NCI-H2081 (cell line): ENCODE data around the gene ZNF410.
A peak's percentile ranks its signal among the peaks of the same experiment; 100 is the strongest.

Experiments used
- DNase-seq, 2 experiments: peaks; one replicate each; lab custom pipeline; 2025; lab: John Stamatoyannopoulos, UW

The ZNF410 gene

GRCh38 chr14:73949752-73950734 is 63.4 kb downstream of the ZNF410 start, which contains the start of the genes COQ6 and FAM161B:
COQ6 (plus strand) TSS chr14:73950302; CDS start chr14:73950333, 31 bp downstream.
FAM161B (minus strand) TSS chr14:73950094; CDS start chr14:73950026, 68 bp downstream.
- peak; percentile 95 to 98 for DNase-seq

- DNase-seq, result no peak
Measured at GRCh38 chr14:73953731-73954130, 67.1 kb downstream of the ZNF410 start.

- no peak for DNase-seq
Measured at GRCh38 chr14:73955674-73956073, 69.0 kb downstream of the ZNF410 start.

DNA sequence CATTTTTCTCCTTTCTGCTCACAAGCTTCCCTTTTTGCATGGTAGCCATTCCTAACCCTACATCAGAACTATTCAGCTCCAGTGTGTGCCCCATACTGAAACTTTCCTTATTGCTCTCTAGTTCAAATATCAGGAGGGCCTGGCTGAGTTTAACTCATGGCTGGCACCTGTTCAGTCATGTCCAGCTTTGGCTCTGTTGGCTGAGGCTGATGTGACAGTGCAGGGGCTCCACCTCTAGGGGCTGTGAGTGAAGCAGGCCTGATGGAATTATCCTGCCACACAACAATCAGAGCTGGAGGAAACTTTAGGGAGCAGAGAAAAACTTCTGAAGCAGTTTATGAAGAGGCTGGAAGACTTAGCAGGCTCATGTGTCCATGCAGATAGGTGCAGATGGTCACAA is 71.9 kb downstream of the ZNF410 start:
- no peak for DNase-seq

GRCh38 chr14:73961192-73961591 is 74.5 kb downstream of the ZNF410 start:
- DNase-seq, result no peak

DNA sequence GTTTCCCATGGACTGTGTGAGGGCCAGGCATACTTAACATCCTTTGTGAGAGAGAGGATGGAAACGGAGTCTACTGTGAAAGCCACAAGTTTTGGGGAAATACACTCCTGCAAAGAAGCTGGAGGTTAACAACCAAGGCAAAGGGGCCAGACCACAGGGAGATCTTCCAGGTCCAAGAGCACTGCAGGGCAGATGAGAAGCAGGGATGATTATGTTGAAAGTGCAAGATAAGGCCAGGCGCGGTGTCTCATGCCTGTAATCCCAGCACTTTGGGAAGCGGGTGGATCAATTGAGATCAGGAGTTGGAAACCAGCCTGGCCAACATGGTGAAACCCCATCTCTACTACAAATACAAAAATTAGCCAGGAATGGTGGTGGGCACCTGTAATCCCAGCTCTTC is 78.6 kb downstream of the ZNF410 start:
- no peak for DNase-seq

DNA sequence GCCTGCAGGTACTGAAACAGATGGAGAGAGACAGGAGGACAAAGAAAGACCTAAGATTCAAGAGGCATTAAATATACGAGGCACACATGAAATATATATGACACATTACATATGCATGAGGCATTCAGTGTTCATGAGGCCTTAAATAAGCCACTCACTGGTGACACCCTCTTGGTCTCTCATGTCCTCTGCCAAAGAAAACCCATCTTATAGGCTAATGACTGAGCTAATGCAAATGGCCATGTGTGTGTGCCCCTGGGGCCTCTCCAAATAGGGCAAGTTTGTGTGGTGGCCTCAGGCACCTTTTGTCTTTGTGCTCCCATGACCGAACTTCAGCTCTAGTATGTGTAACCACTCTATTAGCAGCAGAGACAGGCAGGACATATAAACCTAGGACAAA is 82.2 kb downstream of the ZNF410 start:
- DNase-seq, result no peak

DNA sequence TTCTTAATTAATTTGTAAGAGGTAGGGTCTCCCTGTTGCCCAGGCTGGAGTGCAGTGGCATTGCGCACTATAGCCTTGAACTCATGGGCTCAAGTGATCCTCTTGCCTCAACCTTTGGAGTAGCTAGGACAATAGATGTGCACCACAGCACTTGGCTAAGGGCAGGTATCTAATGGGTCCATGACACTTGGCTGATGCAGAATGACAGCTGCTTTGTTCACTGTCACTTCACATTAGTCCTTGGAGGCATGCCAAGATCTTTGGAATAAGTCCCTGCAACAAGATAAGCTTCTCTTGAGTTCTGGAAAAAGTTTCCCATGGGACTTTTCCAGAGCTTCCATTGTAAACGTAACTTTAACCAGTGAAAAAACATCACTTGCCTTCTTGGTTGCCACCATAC is 86.8 kb downstream of the ZNF410 start:
- DNase-seq, result no peak

DNA sequence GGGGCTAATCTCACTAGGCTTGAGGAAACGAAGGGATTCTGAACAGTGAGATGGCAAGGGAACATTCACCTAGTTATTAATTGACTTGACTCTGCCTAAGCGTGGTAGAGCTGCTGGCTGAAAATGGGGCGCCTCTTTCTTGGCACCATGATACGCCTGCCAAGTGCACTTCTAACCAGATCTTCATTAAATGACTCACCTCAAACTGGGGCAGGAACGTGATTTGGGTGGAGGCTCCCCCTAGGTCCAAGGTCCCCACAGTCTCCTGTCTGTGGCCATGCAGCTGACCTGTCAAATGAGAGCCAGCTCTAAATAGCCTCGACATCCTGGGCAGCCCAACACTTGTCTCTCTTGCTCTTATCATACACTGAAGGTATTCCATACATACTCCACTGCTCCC is 89.5 kb downstream of the ZNF410 start:
- DNase-seq, result no peak

- no peak for DNase-seq
Measured at GRCh38 chr14:73977896-73978295, 91.2 kb downstream of the ZNF410 start.
